GM19193 (cell line): ENCODE data around the gene CAND1.

Source experiments
- POLR2A ChIP-seq: IDR thresholded peaks from 4 replicates; pipeline ENCODE4 v1.6.1; 2011; ENCODE audit not compliant: insufficient read depth, insufficient read length; ENCODE audit errors: extremely low read depth

CAND1 gene

DNA sequence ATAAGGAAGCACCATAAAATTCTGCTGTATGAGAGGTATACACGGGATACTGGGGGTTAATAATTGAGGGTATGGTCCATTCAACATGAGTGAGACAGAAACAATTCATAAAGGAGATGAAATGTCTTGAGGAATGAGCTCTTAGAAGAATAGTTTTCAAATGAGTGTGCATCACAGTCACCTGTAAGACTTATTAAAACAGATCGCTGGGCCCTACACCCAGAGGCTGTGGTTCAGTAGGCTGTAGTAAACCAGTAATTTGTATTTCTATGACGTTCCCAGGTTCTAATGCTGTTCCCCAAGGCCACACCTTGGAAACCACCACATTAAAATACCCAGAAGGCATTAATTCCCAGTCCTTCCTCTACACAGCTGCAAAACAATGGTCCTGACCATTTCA is 49.6 kb downstream of the CAND1 start:
- TF ChIP-seq POLR2A = no peak

DNA sequence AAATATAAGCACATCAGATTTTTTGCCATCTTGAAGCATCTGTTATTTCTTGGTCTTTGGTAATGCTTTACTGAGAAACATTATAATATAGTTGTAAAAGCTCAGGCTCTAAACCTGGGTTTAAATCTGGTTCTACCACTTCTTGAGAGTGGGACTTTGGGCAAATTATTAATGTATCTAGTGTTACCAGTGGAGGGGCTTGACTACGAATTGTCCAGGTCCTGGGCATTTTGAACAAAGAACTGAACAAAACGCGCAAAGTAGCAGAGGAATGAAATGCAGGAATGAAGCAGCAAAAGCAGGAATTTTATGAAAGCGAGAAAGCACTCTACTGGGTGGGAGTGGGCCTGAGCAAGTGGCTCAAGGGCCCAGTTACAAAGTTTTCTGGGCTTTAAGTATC is 50.8 kb downstream of the CAND1 start:
- TF ChIP-seq POLR2A = no peak

DNA sequence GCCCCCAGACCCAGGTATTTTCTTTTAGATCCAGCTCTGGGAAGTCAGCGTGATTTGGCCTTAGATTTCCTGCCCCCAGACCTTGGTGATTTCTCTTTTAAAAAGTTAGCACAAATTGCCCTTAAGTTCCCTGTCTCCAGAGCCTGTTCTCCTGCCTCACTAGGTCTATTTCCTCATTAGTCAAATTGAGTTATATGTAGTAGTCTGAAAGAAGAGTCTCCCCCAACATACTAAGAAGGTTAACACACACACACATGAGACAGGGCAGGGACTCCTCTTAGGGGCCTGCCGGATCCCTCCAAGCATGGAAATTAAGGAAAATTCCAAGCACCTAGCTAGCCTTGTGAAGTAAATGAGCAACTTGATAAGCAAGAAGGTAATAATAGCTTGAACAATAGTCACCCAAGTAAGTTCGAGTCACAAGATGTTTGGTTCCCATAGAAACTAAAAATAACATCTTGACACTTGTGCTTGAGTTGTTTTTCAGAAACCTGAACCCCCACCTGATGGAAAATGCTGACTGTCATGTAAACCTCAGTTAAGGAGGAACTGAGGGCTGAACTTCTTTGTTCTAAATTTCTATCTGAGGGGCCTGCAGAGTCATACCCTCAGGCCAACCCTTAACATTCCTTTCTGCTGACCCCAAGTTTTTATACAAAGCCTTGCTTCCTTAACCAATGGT is 51.6 kb downstream of the CAND1 start:
- no peak for TF ChIP-seq POLR2A

DNA sequence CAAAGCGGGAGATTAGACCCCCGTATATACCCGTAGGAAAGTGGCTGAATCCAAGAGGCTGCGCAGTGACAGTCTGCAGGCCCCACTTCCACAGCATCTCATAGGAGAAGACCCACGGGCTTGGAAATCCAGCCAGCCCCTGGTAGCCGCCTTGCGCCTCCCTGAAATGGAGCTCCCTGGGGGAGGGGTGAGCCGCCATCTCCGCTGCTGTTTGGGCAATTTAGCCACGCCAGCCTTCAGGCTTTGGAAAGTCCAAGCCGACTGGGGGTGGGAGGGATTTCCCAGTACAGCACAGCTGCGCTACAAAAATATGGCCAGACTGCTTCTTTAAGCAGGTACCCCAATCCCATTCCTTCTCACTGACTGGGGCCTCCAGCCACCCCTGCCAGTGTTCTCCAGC is 53.4 kb downstream of the CAND1 start:
- TF ChIP-seq POLR2A = peak; percentile 15

DNA sequence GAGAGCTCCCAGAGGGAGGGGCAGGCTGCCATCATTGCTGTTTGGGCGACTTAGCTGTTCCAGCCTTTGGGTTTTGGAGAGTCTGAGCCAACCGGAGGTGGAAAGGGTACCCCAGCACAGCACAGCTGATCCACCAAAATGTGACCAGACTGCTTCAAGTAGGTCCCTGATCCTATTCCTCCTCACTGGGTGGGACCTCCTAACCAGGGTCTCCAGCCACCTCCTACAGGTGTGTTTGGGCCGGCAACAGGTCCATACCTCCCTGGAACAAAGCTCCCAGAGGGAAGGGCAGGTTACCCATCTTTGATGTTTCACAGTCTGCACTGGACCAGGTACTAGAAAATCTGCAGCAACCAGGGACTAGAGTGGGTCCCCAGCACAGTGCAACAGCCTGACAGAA is 53.8 kb downstream of the CAND1 start:
- TF ChIP-seq POLR2A = no peak

DNA sequence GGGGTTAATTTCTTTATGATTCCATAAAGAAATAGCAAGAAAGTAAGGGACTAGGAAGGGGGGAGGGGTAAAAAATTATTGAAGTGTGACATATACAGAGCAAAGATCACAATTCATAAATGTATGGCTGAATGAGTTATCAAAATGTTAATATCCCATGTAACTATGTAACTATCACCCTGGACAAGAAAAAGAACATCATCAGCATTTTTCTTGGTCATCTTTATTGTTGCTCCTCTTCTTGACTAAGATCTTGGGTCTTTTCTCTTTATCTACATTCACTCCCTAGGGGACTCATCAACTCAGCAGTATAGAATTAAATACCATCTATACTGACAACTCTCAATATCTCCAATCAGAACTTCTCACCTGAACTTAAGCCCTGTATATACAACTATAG is 57.5 kb downstream of the CAND1 start:
- TF ChIP-seq POLR2A = no peak

DNA sequence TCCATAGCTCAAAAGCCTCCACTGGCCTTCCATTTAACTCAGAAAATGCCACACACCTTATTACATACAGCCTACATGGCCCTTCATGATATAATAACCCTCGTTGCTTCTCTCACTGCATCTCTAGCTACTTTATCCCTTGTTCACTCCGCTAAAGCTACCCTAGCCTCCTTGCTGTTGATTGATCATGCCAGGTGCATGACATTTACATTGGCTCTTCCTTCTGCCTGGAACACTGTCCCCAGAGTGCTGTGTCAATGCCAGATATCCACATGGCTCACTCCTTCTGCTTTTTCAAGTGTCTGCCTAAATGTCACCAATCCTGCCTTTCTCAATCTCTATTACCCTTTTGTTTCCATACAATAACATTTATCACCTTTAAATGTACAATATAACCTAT is 58.3 kb downstream of the CAND1 start:
- TF ChIP-seq POLR2A = no peak

DNA sequence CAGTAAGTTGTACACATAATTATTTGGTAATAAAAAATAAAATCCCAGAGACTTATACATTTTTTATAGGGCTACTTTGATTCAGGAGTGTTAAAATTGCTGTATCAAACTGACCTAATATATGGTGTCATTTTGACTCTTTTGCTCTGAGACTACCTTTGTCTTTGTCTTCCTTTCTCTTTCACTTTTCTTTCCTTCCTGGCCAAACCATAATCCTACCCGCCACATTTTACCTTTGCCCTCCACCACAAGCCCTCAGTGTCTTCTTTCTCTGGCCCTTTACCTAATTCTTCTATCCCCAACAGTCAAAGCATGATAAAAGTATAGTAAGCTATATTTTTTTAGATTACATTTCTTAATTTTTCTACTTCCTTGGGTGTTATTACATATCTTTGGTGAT is 62.0 kb downstream of the CAND1 start:
- no peak for TF ChIP-seq POLR2A

DNA sequence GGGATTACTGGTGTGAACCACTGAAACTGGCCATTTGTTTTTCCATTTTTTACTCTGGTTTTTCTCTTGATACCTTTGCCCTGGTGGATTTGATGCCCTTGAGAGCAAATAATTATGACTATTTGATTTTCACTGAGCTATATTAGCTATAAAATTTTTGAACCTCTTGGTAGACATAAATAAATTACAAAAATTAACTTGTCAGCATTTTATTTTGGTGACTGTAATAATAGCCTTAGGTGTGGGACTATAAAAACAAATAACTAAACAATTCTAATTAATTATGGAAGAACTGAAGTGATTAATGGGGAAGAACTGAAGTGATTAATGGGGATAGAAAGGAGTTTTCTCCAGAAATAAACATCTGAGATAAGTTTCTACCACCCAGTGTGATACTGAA is 62.7 kb downstream of the CAND1 start:
- no peak for TF ChIP-seq POLR2A

DNA sequence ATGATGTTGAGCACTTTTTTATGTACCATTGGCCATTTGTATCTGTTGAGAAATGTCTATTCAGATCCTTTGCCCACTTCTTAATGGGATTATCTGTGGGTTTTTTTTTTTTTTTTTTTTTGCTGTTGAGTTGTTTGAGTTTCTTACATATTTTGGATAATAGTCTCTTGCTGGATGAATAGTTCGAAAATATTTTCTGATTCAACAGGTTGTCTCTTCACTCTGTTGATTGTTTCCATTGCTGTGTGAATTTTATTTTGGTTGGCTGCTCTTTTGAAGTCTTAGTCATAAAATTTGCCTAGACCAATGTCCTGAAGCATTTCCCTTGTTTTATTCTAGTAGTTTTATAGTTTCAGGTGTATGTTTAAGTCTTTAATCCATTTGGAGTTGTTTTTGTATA is 64.5 kb downstream of the CAND1 start:
- TF ChIP-seq POLR2A = no peak

DNA sequence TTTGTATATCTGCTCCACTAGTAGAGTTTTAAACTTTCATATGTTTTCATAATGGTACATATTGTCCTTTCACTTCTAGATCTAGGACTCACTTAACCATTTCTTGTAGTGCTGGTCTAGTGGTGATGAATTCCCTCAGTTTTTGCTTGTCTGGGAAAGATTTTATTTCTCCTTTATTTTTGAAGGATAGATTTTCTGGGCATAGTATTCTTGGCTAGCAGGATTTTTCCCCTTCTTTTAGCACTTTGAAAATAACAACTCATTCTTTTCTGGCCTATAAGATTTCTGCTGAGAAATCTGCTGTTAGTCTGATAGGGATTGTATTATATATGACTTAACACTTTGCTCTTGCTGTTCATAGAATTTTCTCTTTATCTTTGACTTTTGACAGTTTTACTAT is 69.3 kb downstream of the CAND1 start:
- no peak for TF ChIP-seq POLR2A

DNA sequence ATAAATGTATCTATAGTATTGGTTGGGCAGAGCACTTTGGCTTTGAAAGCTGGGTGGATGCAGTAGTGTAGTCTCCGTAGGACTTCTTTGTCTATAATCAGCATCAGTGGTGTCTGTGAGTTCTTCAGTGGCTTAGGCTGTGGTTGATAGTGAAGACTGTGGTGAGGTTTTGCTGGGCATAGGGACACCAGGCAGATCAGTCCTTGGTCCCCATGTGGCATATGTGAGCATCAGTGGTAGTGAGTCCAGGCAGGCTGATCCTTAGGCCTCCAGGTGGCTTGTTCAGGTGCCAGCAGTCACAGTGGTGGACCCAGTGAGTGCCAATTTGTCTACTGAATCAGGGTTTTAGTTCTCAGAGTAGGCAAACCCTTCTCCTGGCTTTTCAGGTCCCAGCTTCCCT is 70.4 kb downstream of the CAND1 start:
- TF ChIP-seq POLR2A = no peak

DNA sequence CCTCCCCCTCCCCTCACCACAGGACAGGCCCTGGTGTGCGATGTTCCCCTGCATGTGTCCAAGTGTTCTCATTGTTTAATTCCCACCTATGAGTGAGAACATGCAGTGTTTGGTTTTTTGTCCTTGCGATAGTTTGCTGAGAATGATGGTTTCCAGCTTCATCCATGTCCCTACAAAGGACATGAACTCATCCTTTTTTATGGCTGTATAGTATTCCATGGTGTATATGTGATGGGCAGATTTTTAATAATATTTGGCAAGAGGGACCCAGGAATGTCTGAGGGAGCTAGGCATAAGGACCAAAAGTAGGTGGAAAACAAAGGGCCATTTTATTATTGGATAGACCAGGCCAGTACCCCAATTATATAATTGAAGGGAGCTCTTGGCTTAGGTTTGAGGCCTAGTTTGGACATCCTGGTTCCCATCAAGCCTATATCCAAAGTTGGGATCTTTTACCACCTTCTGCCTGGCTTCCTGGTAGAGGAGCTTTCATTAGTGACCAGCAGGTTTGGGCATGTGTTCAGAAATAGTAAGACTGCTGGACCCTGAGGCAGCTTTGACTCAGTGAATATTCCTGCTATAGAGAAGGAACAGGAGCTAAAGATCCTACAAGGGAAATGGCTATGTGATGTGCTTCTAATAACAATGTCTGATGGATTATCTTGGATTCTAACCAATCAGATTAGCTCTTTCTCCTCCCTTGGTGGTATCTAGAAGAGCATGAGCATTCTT is 76.0 kb downstream of the CAND1 start:
- no peak for TF ChIP-seq POLR2A

DNA sequence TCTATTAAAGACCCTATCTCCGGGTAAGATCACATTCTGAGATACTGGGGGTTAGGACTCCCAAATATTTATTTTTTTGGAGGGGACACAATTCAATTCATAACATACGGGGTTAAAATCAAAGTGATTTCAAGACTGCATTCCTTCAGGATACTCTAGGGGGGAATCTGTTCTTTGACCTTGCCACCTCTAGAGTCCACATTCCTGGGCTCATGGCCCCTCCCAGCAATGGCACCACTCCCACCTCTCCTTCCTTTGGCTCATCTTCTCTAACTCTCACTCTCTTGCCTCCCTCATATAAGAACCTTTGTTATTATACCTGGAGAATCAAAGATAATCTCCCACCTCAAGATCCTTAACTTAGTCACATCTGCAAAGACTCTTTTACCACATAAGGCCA is 79.5 kb downstream of the CAND1 start:
- TF ChIP-seq POLR2A = no peak

DNA sequence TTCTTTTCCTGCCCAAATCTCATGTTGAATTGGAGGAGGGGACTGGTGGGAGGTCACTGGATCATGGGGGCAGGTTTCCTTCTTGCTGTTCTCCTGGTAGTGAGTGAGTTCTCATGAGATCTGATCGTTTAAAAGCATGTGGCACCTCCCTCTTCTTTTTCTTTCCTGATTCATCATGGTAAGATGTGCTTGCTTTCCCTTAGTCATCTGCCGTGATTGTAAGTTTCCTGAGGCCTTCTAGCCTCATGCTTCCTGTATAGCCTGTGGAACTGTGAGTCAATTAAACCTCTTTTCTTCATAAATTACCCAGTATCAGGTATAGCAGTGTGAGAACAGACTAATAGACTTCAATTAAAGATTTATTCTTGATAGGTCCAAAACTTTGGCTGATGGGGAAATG is 83.5 kb downstream of the CAND1 start:
- TF ChIP-seq POLR2A = no peak

DNA sequence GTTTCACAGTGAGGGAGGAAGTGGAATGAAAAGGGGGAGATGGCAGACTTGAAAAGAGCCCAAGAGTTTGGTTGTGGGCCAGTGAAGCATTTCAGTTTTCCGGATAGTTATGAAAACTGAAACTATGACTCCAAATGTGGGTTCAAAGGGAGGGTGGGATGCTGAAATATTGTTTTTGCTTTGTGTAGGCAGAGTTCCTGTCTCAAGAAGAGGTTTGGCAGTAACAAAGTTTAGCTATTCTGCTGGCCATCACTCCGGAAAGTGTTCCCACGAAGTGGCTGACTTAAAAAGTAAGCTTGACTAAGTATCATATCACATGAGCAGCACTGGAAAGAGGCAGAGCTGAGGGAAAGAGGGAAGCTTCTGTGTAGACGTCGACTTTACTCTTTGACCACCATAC is 85.2 kb downstream of the CAND1 start:
- TF ChIP-seq POLR2A = no peak
